Astrocyte (in vitro differentiated cells and primary cell): ENCODE results near the gene C16orf54. TPM values are rescaled to one million over a fixed set of nuclear protein-coding genes. Genes with fewer than 3 reads are reported as not detected.
"Not testable (repeated sequence)": the region's sequence is repeated elsewhere in the genome, so short reads cannot be mapped to it uniquely, and the experiment has no call there.

Experiments used
- DNase-seq: peaks from one replicate; pipeline ENCODE4 v3.0.0-alpha.2; 2010; ENCODE audit warnings: low read depth
- FAIRE-seq: peaks from 2 replicates; lab custom pipeline; 2011; peaks lifted over from hg19 to GRCh38; lab: Jason Lieb, UNC
- H2AFZ ChIP-seq: 2 replicates; pipeline ENCODE4 v1.6.0; 2012; ENCODE audit warnings: low read depth, low read length, inconsistent platforms
- H3K27ac ChIP-seq: 2 replicates; pipeline ENCODE4 v1.5.1; 2011; ENCODE audit warnings: low read depth, low read length, inconsistent platforms
- H3K27me3 ChIP-seq: 2 replicates; pipeline ENCODE4 v1.6.0; 2011; ENCODE audit warnings: low read length, inconsistent platforms; ENCODE audit not compliant: insufficient read depth
- H3K36me3 ChIP-seq: 2 replicates; pipeline ENCODE4 v1.5.1; 2011; ENCODE audit warnings: low read length, inconsistent platforms; ENCODE audit not compliant: insufficient read depth
- H3K4me1 ChIP-seq: 2 replicates; pipeline ENCODE4 v1.5.1; 2011; ENCODE audit warnings: low read length, inconsistent platforms; ENCODE audit not compliant: insufficient read depth
- H3K4me2 ChIP-seq: 2 replicates; pipeline ENCODE4 v1.6.0; 2012; ENCODE audit warnings: low read length, inconsistent platforms
- H3K4me3 ChIP-seq: 2 replicates; pipeline ENCODE4 v1.5.1; 2011; ENCODE audit warnings: low read depth, mild to moderate bottlenecking, low read length, inconsistent platforms; ENCODE audit not compliant: insufficient read depth
- H3K79me2 ChIP-seq: 2 replicates; pipeline ENCODE4 v1.6.0; 2012; ENCODE audit warnings: mild to moderate bottlenecking, low read length, inconsistent platforms; ENCODE audit not compliant: insufficient read depth
- H3K9ac ChIP-seq: 2 replicates; pipeline ENCODE4 v1.6.0; 2012; ENCODE audit warnings: mild to moderate bottlenecking, low read length, inconsistent platforms
- H3K9me3 ChIP-seq: 2 replicates; pipeline ENCODE4 v1.5.1; 2012; ENCODE audit warnings: low read depth, mild to moderate bottlenecking, low read length, inconsistent platforms; ENCODE audit not compliant: insufficient read depth
- H4K20me1 ChIP-seq: 2 replicates; pipeline ENCODE4 v1.6.0; 2012; ENCODE audit warnings: low read length, inconsistent platforms; ENCODE audit not compliant: insufficient read depth
- H3K27ac Mint-ChIP-seq: one replicate; pipeline ENCODE4 v1.8.0; 2021; ENCODE audit warnings: mild to moderate bottlenecking, mixed read lengths; ENCODE audit not compliant: unreplicated experiment
- H3K27me3 Mint-ChIP-seq: one replicate; pipeline ENCODE4 v1.8.0; 2021; ENCODE audit warnings: low read depth, mixed read lengths; ENCODE audit not compliant: unreplicated experiment
- H3K36me3 Mint-ChIP-seq: one replicate; pipeline ENCODE4 v1.8.0; 2021; ENCODE audit warnings: low read depth, mixed read lengths; ENCODE audit not compliant: unreplicated experiment
- H3K4me1 Mint-ChIP-seq: one replicate; pipeline ENCODE4 v1.8.0; 2021; ENCODE audit warnings: low read depth, mixed read lengths; ENCODE audit not compliant: unreplicated experiment
- H3K4me3 Mint-ChIP-seq: one replicate; pipeline ENCODE4 v1.8.0; 2021; ENCODE audit warnings: mild to moderate bottlenecking, moderate library complexity, mixed read lengths; ENCODE audit not compliant: unreplicated experiment
- H3K9me3 Mint-ChIP-seq: one replicate; pipeline ENCODE4 v1.8.0; 2021; ENCODE audit warnings: mild to moderate bottlenecking, mixed read lengths; ENCODE audit not compliant: unreplicated experiment
- EZH2 ChIP-seq: IDR thresholded peaks from 2 replicates; pipeline ENCODE4 v1.6.1; 2012; ENCODE audit warnings: mild to moderate bottlenecking, low read length, inconsistent platforms; ENCODE audit not compliant: insufficient read depth
- total RNA-seq: library from RNA; stranded (reverse); gene quantifications from 2 replicates; pipeline ENCODE4 v1.2.1, GENCODE V29; 2021
- TF ChIP-seq, protein P1 (sequence below): IDR thresholded peaks from 2 replicates; pipeline ENCODE4 v1.5.1; 2011; ENCODE audit warnings: low read depth, mild to moderate bottlenecking, inconsistent platforms, low read length, moderate library complexity; ENCODE audit not compliant: insufficient read depth

C16orf54 gene
- total RNA-seq, 1 donor from 2014 or later = not detected

DNA sequence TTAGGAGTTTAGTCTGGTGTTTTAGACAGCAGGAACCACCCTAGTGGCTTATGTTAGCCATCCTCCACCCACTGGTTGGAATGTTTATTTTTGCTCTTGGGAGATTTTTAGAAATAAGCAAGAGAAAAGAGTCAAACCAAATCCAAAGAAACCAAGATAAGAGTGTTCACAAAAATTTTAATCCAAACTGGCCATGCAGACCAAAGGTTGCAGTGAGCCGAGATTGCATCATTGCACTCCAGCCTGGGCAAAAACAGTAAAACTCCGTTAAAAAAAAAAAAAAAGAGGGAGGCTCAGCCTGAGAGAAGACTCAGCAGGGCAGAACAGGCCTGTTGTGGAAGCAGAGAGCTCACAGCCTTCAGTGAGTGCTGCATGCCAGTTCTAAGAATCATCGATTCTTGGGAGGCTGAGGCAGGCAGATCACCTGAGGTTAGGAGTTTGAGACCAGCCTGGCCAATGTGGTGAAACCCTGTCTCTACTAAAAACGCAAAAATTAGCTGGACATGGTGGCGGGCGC, 12.2 kb upstream of the C16orf54 start:
- H3K4me2 ChIP-seq = no peak overlapping the region
- no peak overlapping the region for H3K4me3 Mint-ChIP-seq
- H3K9me3 Mint-ChIP-seq = no peaks in the 10 kb centered on the region
- H4K20me1 ChIP-seq = no peaks in the 10 kb centered on the region
- H3K4me3 ChIP-seq = no peak overlapping the region
- H3K79me2 ChIP-seq = no peaks in the 10 kb centered on the region
- peaks cover 4% of the 10 kb centered on the region for H3K4me1 Mint-ChIP-seq
- no peaks in the 10 kb centered on the region for H3K36me3 Mint-ChIP-seq
- H3K4me1 ChIP-seq = no peaks in the 10 kb centered on the region
- peak overlapping the region; percentile 53 for H3K27ac Mint-ChIP-seq
- peaks cover 4% of the 10 kb centered on the region for H3K27me3 Mint-ChIP-seq
- H3K27me3 ChIP-seq = peaks cover 2% of the 10 kb centered on the region
- no peak overlapping the region for H2AFZ ChIP-seq
- no peak overlapping the region for H3K27ac ChIP-seq
- H3K36me3 ChIP-seq = no peaks in the 10 kb centered on the region
- no peak overlapping the region for H3K9ac ChIP-seq
- DNase-seq = peak; percentile 51
- FAIRE-seq = no peak
- TF ChIP-seq, protein P1, sequence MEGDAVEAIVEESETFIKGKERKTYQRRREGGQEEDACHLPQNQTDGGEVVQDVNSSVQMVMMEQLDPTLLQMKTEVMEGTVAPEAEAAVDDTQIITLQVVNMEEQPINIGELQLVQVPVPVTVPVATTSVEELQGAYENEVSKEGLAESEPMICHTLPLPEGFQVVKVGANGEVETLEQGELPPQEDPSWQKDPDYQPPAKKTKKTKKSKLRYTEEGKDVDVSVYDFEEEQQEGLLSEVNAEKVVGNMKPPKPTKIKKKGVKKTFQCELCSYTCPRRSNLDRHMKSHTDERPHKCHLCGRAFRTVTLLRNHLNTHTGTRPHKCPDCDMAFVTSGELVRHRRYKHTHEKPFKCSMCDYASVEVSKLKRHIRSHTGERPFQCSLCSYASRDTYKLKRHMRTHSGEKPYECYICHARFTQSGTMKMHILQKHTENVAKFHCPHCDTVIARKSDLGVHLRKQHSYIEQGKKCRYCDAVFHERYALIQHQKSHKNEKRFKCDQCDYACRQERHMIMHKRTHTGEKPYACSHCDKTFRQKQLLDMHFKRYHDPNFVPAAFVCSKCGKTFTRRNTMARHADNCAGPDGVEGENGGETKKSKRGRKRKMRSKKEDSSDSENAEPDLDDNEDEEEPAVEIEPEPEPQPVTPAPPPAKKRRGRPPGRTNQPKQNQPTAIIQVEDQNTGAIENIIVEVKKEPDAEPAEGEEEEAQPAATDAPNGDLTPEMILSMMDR = peak; percentile 8
- no peak for TF ChIP-seq EZH2
- H3K9me3 ChIP-seq = no peaks in the 10 kb centered on the region

- H3K4me2 ChIP-seq, H3K4me3 ChIP-seq, DNase-seq, H3K4me1 Mint-ChIP-seq, FAIRE-seq, H3K4me3 Mint-ChIP-seq, H3K9me3 Mint-ChIP-seq, H3K27ac ChIP-seq, H3K27me3 Mint-ChIP-seq, H3K27ac Mint-ChIP-seq, H3K27me3 ChIP-seq, H3K9ac ChIP-seq, H3K79me2 ChIP-seq, H2AFZ ChIP-seq, H3K4me1 ChIP-seq, H4K20me1 ChIP-seq, H3K9me3 ChIP-seq, H3K36me3 ChIP-seq, H3K36me3 Mint-ChIP-seq: not testable (repeated sequence)
Observed at GRCh38 chr16:29757086-29757485, 11.3 kb upstream of the C16orf54 start.

- FAIRE-seq = no peak
- H3K4me3 Mint-ChIP-seq = no peak overlapping the region
- TF ChIP-seq EZH2 = no peak
- TF ChIP-seq, protein P1 = no peak
Observed at GRCh38 chr16:29756654-29757053, 10.9 kb upstream of the C16orf54 start.

More at GRCh38 chr16:29756654-29757053, 10.9 kb upstream of the C16orf54 start:
- H4K20me1 ChIP-seq = no peaks in the 10 kb centered on the region
- no peak overlapping the region for H3K27ac ChIP-seq
- H3K4me3 ChIP-seq = no peak overlapping the region
- no peaks in the 10 kb centered on the region for H3K27me3 ChIP-seq
- Mint-ChIP-seq H3K27me3 (peaks cover 3% of the 10 kb centered on the region), H3K4me1 (peaks cover 4% of the 10 kb centered on the region), H3K9me3 (no peaks in the 10 kb centered on the region), H3K36me3 (no peaks in the 10 kb centered on the region), H3K27ac (no peak overlapping the region)
- no peaks in the 10 kb centered on the region for H3K9me3 ChIP-seq
- no peaks in the 10 kb centered on the region for H3K79me2 ChIP-seq
- peak; percentile 13 for DNase-seq
- no peaks in the 10 kb centered on the region for H3K36me3 ChIP-seq
- H3K9ac ChIP-seq = no peak overlapping the region
- no peaks in the 10 kb centered on the region for H3K4me1 ChIP-seq
- H3K4me2 ChIP-seq = no peak overlapping the region
- no peak overlapping the region for H2AFZ ChIP-seq
